Testis (tissue), 2 donors: ENCODE measurements around the gene SCMH1.

ENCODE experiments used
- CTCF ChIP-seq, 3 experiments: fragments of 450-650 bp in 2 of 3; fragments of 200-600 bp in 1 of 3; sonication (generic) in 1 of 3; IDR thresholded peaks; one replicate each; pipeline ENCODE4 v1.5.1; 2016 to 2019; ENCODE audit warnings: antibody characterized with exemption in 3 of 3, mild to moderate bottlenecking in 2 of 3, moderate library complexity in 1 of 3
- POLR2A ChIP-seq: fragments of 450-650 bp; IDR thresholded peaks from one replicate; pipeline ENCODE4 v1.6.1; 2017; ENCODE audit warnings: antibody characterized with exemption, mild to moderate bottlenecking, moderate library complexity

- TF ChIP-seq CTCF (IDR thresholded peaks at IDR 0.05) (no peak), POLR2A (no peak)
These were observed 35.4 kb upstream of the SCMH1 start for GRCh38 chr1:41277371-41277975.
